ENCODE results near the gene TLE4. TPM values are rescaled to one million over a fixed set of nuclear protein-coding genes. Genes with fewer than 3 reads are reported as not detected.
"Not testable (repeated sequence)": the region's sequence is repeated elsewhere in the genome, so short reads cannot be mapped to it uniquely, and the experiment has no call there.

TLE4 gene
- total RNA-seq, 1 donor from 2014 or later: 58.0 TPM

DNA sequence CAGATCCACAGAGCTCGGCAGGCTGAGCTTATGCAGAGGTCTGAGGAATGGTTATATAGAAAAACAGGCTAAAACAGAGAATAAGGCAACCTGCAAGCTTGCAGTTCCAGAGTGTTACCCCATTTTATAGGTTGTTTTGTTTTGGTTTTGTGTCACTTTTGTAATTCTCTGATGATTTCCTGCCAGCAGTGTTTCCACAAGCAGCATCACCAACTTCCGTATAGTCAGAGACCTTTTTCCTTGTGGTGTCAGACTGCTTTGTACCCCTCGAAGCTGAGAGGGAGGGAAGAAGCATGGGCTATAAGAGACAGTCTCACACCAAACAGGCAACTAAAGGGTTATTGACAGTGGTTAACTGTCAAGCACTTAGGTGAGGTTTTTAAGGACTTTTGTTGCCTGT lies 61.8 kb downstream of the TLE4 start:
- Histone ChIP-seq H3K4me3 (no peak overlapping the region), H3K9me3 (no peaks in the 10 kb centered on the region), H3K27ac (no peak overlapping the region), H3K4me1 (no peaks in the 10 kb centered on the region), H3K27me3 (no peaks in the 10 kb centered on the region), H3K36me3 (peaks cover 0 to 2% of the 10 kb centered on the region in 2 donors)
- intact Hi-C loops (cut with DNase I): no loop called here
- TF ChIP-seq CTCF (IDR thresholded peaks at IDR 0.05): no peak
- DNase-seq (ENCODE audit: low spot score in 2 of 2): no peak

DNA sequence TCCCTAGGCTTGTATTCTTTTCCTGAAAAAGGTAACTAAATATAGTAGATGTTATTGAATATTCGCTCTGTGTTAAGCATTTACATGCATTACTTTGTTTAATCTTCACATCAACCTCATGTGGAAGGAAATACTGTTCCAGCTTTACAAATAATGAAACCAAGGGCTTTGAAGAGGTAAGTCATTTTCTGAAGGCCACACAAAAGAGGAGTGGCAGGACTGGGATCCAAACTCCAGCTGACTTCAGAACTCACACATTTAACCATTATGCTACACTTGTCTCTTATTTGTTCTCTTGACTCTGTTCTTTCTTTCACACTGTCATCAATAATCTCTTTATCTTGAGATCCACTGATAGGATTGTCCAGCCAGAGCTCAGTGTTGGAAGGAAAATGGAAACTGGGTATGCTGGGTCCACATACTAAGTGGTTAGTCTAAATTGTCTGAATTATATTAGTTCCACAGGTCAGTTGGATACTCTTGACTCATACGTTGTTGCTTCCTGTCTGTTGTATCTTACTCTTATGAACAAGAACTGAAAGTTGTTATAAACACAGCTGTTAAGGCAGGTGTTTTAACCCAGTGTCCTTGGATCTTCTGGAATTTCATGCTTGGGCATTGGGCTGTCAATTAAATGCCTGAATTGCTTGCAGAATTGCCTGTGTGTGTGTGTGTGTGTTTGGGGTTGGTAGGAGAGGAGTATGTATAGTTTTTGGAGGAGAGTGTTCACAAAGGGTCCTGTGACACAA lies 65.6 kb downstream of the TLE4 start:
- H3K4me3 ChIP-seq: no peak overlapping the region
- no peak for TF ChIP-seq CTCF (IDR thresholded peaks at IDR 0.05)
- intact Hi-C loops (cut with DNase I): no loop called here
- no peak for DNase-seq (ENCODE audit: low spot score in 2 of 2)
- peaks cover 0 to 2% of the 10 kb centered on the region in 2 donors for H3K36me3 ChIP-seq
- no peak overlapping the region for H3K27ac ChIP-seq
- H3K9me3 ChIP-seq: no peaks in the 10 kb centered on the region
- H3K27me3 ChIP-seq: no peaks in the 10 kb centered on the region
- H3K4me1 ChIP-seq: no peaks in the 10 kb centered on the region

DNA sequence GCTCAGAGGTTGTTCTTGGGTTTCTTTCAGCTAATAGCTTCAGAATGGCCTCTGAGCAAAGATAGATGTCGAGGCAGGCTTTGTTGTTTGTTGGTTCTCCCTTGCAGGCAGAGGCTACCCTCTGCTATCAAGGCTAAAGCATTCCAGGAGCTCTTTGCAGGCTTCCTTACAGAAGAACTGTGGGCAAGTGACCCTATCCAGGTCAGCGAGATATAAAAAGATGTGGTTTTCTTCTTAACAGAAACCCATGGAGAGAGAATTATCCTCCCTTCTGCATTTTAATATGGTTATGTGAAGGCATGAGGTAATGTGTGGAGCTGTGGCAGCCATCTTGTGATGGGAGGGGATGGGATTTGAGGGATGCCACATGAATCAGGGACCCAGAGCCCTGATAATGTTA lies 67.0 kb downstream of the TLE4 start:
- intact Hi-C loops (cut with DNase I): no loop called here
- no peaks in the 10 kb centered on the region for H3K27me3 ChIP-seq
- H3K4me1 ChIP-seq: no peaks in the 10 kb centered on the region

DNA sequence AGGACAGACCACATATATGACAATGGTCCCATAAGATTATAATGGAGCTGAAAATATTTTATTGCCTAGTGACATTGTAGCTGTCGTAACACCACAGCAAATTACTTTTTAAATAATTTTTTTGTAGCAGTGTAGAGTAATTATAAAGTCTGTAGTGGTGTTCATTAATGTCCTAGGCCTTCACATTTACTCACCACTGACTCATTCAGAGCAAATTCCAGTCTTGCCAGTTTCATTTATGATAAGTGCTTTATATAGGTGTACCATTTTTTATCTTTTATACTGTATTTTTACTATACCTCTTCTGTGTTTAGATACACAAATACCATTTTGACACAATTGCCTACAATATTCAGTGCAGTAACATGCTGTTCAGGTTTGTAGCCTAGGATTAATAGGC lies 67.6 kb downstream of the TLE4 start:
- no peak for TF ChIP-seq CTCF (IDR thresholded peaks at IDR 0.05)
- no peaks in the 10 kb centered on the region for H3K4me1 ChIP-seq
- no peak for DNase-seq (ENCODE audit: low spot score in 2 of 2)
- no peak overlapping the region for H3K4me3 ChIP-seq
- intact Hi-C loops (cut with DNase I): no loop called here
- no peaks in the 10 kb centered on the region for H3K27me3 ChIP-seq
- peaks cover 0 to 2% of the 10 kb centered on the region in 2 donors for H3K36me3 ChIP-seq
- H3K9me3 ChIP-seq: no peaks in the 10 kb centered on the region
- no peak overlapping the region for H3K27ac ChIP-seq

More for the DNA sequence above, 67.0 kb downstream of the TLE4 start:
- H3K4me3 ChIP-seq: no peak overlapping the region
- DNase-seq (ENCODE audit: low spot score in 2 of 2): no peak
- H3K36me3 ChIP-seq: peaks cover 0 to 2% of the 10 kb centered on the region in 2 donors
- no peaks in the 10 kb centered on the region for H3K9me3 ChIP-seq
- no peak for TF ChIP-seq CTCF (IDR thresholded peaks at IDR 0.05)
- H3K27ac ChIP-seq: no peak overlapping the region

DNA sequence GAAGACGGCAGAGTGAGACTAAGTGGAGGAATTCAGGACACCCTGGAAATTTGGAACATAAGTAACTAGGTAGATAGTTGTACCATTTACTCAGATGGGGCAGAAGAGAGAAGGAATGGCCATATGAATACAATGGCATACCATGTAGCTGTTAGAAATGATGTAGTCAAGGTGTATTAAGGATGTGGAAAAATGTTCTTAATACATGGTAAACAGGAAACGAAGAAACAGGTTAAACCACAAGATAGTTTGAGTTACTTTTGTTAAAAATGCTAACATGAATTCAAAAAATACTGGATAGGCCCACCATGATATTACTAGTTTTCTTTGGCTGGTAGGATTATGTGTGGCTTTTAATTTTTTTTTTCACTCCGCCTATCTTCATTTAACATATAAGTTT lies 68.3 kb downstream of the TLE4 start:
- H3K27ac ChIP-seq; H3K9me3 ChIP-seq; H3K36me3 ChIP-seq; DNase-seq (ENCODE audit: low spot score in 2 of 2); H3K27me3 ChIP-seq; intact Hi-C loops (cut with DNase I); H3K4me3 ChIP-seq; H3K4me1 ChIP-seq: not testable (repeated sequence)

GRCh38 chr9:79641070-79641469 lies 69.3 kb downstream of the TLE4 start:
- Histone ChIP-seq H3K36me3 (no peaks in the 10 kb centered on the region), H3K27ac (no peak overlapping the region), H3K9me3 (no peaks in the 10 kb centered on the region), H3K4me3 (no peak overlapping the region), H3K4me1 (no peaks in the 10 kb centered on the region), H3K27me3 (no peaks in the 10 kb centered on the region)
- intact Hi-C loops (cut with DNase I): no loop called here
- no peak for DNase-seq (ENCODE audit: low spot score in 2 of 2)
- TF ChIP-seq CTCF (IDR thresholded peaks at IDR 0.05): no peak

Measured in ascending aorta (tissue), 2 donors.